Spleen (tissue), 11 donors: Measurements from ENCODE around the gene MFAP5. TPM values are rescaled to one million over a fixed set of nuclear protein-coding genes. Genes with fewer than 3 reads are reported as not detected.
"Not testable (repeated sequence)": the region's sequence is repeated elsewhere in the genome, so short reads cannot be mapped to it uniquely, and the experiment has no call there.

ENCODE experiments used
- DNase-seq: peaks from one replicate; pipeline ENCODE4 v3.0.0-alpha.2; 2020
- H3K27ac ChIP-seq, 8 donors: fragments of 200-600 bp; sonication (generic) in 7 of 8; 1 replicate in 4 of 8; 2 replicates in 4 of 8; pipeline versions ENCODE4 v1.5.0 to v1.8.0; 2016 to 2021; ENCODE audit warnings: inconsistent platforms in 4 of 8, mild to moderate bottlenecking in 4 of 8, moderate library complexity in 1 of 8
- H3K27me3 ChIP-seq, 7 donors: fragments of 200-600 bp; sonication (generic) in 6 of 7; replicated peaks in 1 of 7; 1 replicate in 4 of 7; 2 replicates in 3 of 7; pipeline versions ENCODE4 v1.5.0 to v1.8.0; 2016 to 2021; ENCODE audit warnings: inconsistent platforms in 3 of 7, mild to moderate bottlenecking in 1 of 7
- H3K36me3 ChIP-seq, 6 donors: fragments of 200-600 bp; sonication (generic) in 5 of 6; 1 replicate in 4 of 6; 2 replicates in 2 of 6; pipeline versions ENCODE4 v1.5.0 to v1.8.0; 2016 to 2021; ENCODE audit warnings: inconsistent platforms in 2 of 6
- H3K4me1 ChIP-seq, 6 donors: fragments of 200-600 bp; sonication (generic) in 5 of 6; 1 replicate in 3 of 6; 2 replicates in 3 of 6; pipeline versions ENCODE4 v1.5.0 to v1.8.0; 2016 to 2021; ENCODE audit warnings: inconsistent platforms in 3 of 6
- H3K4me3 ChIP-seq, 8 donors: fragments of 200-600 bp; sonication (generic) in 7 of 8; 1 replicate in 4 of 8; 2 replicates in 4 of 8; pipeline versions ENCODE4 v1.5.0 to v1.8.0; 2016 to 2021; ENCODE audit warnings: inconsistent platforms in 4 of 8, mild to moderate bottlenecking in 4 of 8, moderate library complexity in 2 of 8
- H3K9me3 ChIP-seq, 8 donors: fragments of 200-600 bp; sonication (generic) in 7 of 8; 1 replicate in 4 of 8; 2 replicates in 4 of 8; pipeline versions ENCODE4 v1.5.0 to v1.8.0; 2016 to 2021; ENCODE audit warnings: inconsistent platforms in 4 of 8
- CTCF ChIP-seq, 11 experiments: fragments of 200-600 bp in 7 of 11; fragments of 450-650 bp in 4 of 11; sonication (generic) in 4 of 11; IDR thresholded peaks in 8 of 11; conservative IDR thresholded peaks in 3 of 11; 1 replicate in 7 of 11; 2 replicates in 4 of 11; pipeline versions ENCODE4 v1.4.0 to v1.8.0; 2016 to 2021; ENCODE audit warnings: antibody characterized with exemption in 11 of 11, inconsistent platforms in 4 of 11, mild to moderate bottlenecking in 1 of 11
- POLR2A ChIP-seq, 3 donors: fragments of 450-650 bp; IDR thresholded peaks; one replicate each; pipeline ENCODE4 v1.5.1; 2017; ENCODE audit warnings: antibody characterized with exemption in 3 of 3, mild to moderate bottlenecking in 1 of 3
- POLR2AphosphoS5 ChIP-seq, 3 donors: sonication (generic); formaldehyde crosslinking; IDR thresholded peaks; one replicate each; pipeline ENCODE4 v1.5.1; 2017; ENCODE audit warnings: antibody characterized with exemption in 3 of 3
- WGBS, 5 donors: extraction: QIAGEN DNeasy Blood & Tissue Kit in 3 of 5; methylation state at CpG; one replicate each; pipeline versions ENCODE4 v1.1.5 to v1.1.7; 2013 to 2018; 5-methylcytosine and 5-hydroxymethylcytosine counted together
- intact Hi-C: fragments of 100-400 bp; cut with DNase I; formaldehyde crosslinking; loops from one replicate; pipeline ENCODE4 v1.15.0; 2023; ENCODE audit warnings: low total_unique reads
- polyA plus RNA-seq, 3 donors: library from polyadenylated mRNA; stranded (reverse); fragments of 200-250 nt; gene quantifications; one replicate each; pipeline ENCODE4 v1.2.1, GENCODE V29; 2013
- total RNA-seq, 7 donors: library from RNA; depleted of rRNA in 3 of 7; stranded (reverse); fragments of >200 nt in 3 of 7; fragmentation: NEBNext Ultra II Directional in 4 of 7; extraction: Animal tissue kit (Norgen Biotek cat#: 25700) in 4 of 7; gene quantifications; one replicate each; pipeline versions ENCODE4 v1.1.0 to v1.2.1, GENCODE V29; 2016 to 2021
- donor health status: healthy with polysubstance abuse.
- donor health status: DM: no; HTN: no; CAD: no; lungs with moderate emphysema.
- donor health status: DM: no; HTN: no; CAD: no.
- donor health status: Bipolar disorder and iron deficiency.
- donor health status: healthy.
- donor health status: DM: no; HTN: no; CAD: no.
- donor health status: DM: yes; HTN: yes; CAD: no.

MFAP5 gene
- total and polyA plus RNA-seq, 10 donors: 0.57 to 14.3 (median 3.3) TPM

GRCh38 chr12:8638951-8639350 is 23.7 kb downstream of the MFAP5 start:
- no peak for DNase-seq
- peaks cover 0 to 4% (median 0%) of the 10 kb centered on the region in 8 donors for H3K9me3 ChIP-seq
- H3K4me3 ChIP-seq: no peak overlapping the region
- 88 to 93% (median 90%) methylated on average over 4 of the region's 4 CpGs for WGBS, 5 donors
- TF ChIP-seq POLR2AphosphoS5 (IDR thresholded peaks at IDR 0.05): no peak
- TF ChIP-seq CTCF (IDR thresholded peaks at IDR 0.05 in 8 of 11, conservative IDR thresholded peaks at IDR 0.05 in 3 of 11): no peak
- TF ChIP-seq POLR2A (IDR thresholded peaks at IDR 0.05): no peak
- intact Hi-C loops: no loop called here
- no peaks in the 10 kb centered on the region for H3K36me3 ChIP-seq
- H3K27ac ChIP-seq: no peak overlapping the region
- peaks cover 0 to 1% (median 0%) of the 10 kb centered on the region in 6 donors for H3K4me1 ChIP-seq
- H3K27me3 ChIP-seq: no peaks in the 10 kb centered on the region

GRCh38 chr12:8637666-8638065 is 25.0 kb downstream of the MFAP5 start:
- no peak for TF ChIP-seq POLR2AphosphoS5 (IDR thresholded peaks at IDR 0.05)
- TF ChIP-seq CTCF (IDR thresholded peaks at IDR 0.05 in 8 of 11, conservative IDR thresholded peaks at IDR 0.05 in 3 of 11): no peak
- no peak for TF ChIP-seq POLR2A (IDR thresholded peaks at IDR 0.05)
- intact Hi-C loops: no loop called here
- no peak overlapping the region for H3K4me3 ChIP-seq
- H3K27ac ChIP-seq: no peak overlapping the region
- no peaks in the 10 kb centered on the region for H3K4me1 ChIP-seq
- no peaks in the 10 kb centered on the region for H3K36me3 ChIP-seq
- 87 to 94% (median 91%) methylated on average over 3 to 4 of the region's 4 CpGs for WGBS, 5 donors
- H3K27me3 ChIP-seq: no peaks in the 10 kb centered on the region
- H3K9me3 ChIP-seq: peaks cover 0 to 4% (median 0%) of the 10 kb centered on the region in 8 donors
- no peak for DNase-seq

- no peak overlapping the region for H3K4me3 ChIP-seq
- TF ChIP-seq POLR2A (IDR thresholded peaks at IDR 0.05): no peak
- TF ChIP-seq CTCF (IDR thresholded peaks at IDR 0.05 in 8 of 11, conservative IDR thresholded peaks at IDR 0.05 in 3 of 11): no peak
- TF ChIP-seq POLR2AphosphoS5 (IDR thresholded peaks at IDR 0.05): no peak
- H3K4me1 ChIP-seq: no peaks in the 10 kb centered on the region
- no peak overlapping the region for H3K27ac ChIP-seq
- intact Hi-C loops: no loop called here
- WGBS, 5 donors: 81 to 94% (median 91%) methylated on average over 2 to 7 of the region's 7 CpGs
- no peak for DNase-seq
- H3K27me3 ChIP-seq: no peaks in the 10 kb centered on the region
- H3K9me3 ChIP-seq: peaks cover 0 to 4% (median 0%) of the 10 kb centered on the region in 8 donors
- no peaks in the 10 kb centered on the region for H3K36me3 ChIP-seq
Measured at GRCh38 chr12:8637244-8637643, 25.4 kb downstream of the MFAP5 start.

GRCh38 chr12:8636581-8636980 is 26.0 kb downstream of the MFAP5 start:
- H3K27ac ChIP-seq: no peak overlapping the region
- H3K4me3 ChIP-seq: no peak overlapping the region
- DNase-seq: no peak
- WGBS, 5 donors: 69 to 76% (median 73%) methylated on average over 5 of the region's 5 CpGs
- peaks cover 0 to under 1% (median 0%) of the 10 kb centered on the region in 8 donors for H3K9me3 ChIP-seq
- no peaks in the 10 kb centered on the region for H3K36me3 ChIP-seq
- no peaks in the 10 kb centered on the region for H3K4me1 ChIP-seq
- no peak for TF ChIP-seq POLR2A (IDR thresholded peaks at IDR 0.05)
- H3K27me3 ChIP-seq: no peaks in the 10 kb centered on the region
- intact Hi-C loops: no loop called here

- H3K36me3 ChIP-seq, H3K27me3 ChIP-seq, H3K27ac ChIP-seq, H3K4me1 ChIP-seq, intact Hi-C loops, H3K9me3 ChIP-seq, DNase-seq, H3K4me3 ChIP-seq: not testable (repeated sequence)
- 52 to 79% (median 62%) methylated on average over 8 of the region's 8 CpGs for WGBS, 5 donors
Measured at GRCh38 chr12:8636007-8636346, 26.6 kb downstream of the MFAP5 start.

GRCh38 chr12:8635342-8636006 is 27.2 kb downstream of the MFAP5 start:
- H3K36me3 ChIP-seq, H3K4me1 ChIP-seq, intact Hi-C loops, H3K4me3 ChIP-seq, H3K27ac ChIP-seq, DNase-seq, H3K9me3 ChIP-seq, H3K27me3 ChIP-seq: not testable (repeated sequence)
- 63 to 85% (median 66%) methylated on average over 9 of the region's 9 CpGs for WGBS, 5 donors
